Activated CD4-positive, CD25-positive, alpha-beta regulatory T cell treated with anti-CD3 and anti-CD28 coated beads, Interleukin-2, amount 50 U/mL, for 16 hours (primary cell): ENCODE data around the gene P4HA1.
"Not testable (repeated sequence)": the region's sequence is repeated elsewhere in the genome, so short reads cannot be mapped to it uniquely, and the experiment has no call there.

Experiments
- DNase-seq: peaks from one replicate; pipeline ENCODE4 v3.0.0-alpha.2; 2020; ENCODE audit warnings: low read depth, low spot score

P4HA1 gene

DNA sequence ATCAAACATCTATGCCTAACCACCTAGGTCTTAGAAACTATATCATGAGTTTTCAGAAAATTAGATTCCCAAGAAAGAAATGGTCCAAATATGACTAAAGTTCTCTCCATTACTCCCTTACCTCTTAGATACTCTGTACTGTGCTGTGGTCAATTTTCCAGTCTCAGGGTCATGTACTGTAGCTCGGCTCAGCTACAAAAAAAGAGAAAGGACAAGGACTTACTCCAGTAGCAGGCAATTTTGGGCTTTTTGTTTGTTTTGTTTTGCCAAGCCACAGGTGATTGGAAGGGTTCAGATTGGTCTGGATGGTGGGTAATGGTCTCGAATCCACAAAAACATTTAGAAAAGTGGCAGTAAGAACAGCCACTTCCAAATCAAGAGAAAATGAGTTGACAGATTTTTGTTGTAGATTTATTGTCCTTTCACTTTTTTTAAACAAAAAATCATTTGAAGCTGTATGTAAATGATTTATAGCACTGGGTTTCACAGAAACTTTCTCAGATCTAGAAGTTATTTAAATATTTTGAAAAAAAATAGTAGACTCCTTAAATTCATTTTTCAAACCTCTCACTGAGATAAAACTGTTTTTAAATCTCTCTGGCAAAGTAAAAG lies 52.8 kb downstream of the P4HA1 start:
- DNase-seq, result no peak

DNA sequence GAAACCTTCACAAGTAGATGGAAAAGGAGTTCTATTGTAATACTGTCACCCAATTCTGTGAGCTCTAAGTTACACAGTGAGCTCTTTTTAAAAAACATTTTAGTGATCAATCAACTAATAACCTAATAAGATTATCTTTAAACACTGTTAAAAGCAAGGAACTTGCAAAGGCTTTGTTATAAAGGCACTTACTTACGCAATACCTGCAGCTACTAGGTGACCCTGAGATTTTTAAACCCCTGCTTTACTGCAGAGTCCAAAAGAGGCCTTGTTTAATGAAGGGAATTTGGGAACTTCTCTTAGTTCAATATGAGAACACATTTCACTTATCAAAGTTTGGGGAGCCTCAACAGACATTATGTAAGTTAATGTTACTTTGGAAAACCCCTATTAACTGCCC lies 53.3 kb downstream of the P4HA1 start:
- DNase-seq, result no peak

DNA sequence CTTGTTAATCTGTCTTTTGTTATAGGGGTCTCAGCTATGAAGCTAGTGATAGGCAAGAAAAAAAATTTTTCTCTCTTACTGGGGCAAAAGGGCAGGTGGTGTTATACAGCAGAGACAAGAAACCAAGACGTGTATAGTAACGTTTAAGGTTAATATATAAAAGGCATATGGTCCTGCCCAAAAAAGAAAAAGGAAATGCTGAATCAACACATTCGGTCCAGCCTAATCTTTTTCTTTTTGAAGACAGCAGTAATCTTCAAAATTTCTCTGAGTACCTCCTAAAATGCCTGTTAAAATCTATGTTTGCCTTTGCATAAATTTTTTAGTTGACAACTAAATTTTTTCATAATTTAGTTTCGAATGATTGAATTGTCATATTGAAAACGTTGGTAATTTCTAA lies 54.5 kb downstream of the P4HA1 start:
- no peak for DNase-seq

DNA sequence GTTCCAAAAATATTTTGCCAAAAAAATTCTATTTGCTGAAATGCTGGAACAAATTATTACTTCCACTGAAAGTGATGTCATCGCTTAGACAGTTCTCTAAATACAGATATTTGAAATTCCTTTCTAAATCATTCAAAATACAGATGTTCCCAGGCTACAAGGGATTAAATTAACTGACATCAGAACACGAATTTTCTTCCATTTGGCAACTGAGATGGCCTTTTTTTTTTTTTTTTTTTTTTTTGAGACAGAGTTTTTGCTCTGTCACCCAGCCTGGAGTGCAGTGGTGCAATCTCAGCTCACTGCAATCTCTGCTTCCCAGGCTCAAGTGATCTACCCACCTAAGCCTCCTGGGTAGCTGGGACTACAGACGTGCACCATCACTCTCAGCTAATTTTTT lies 57.0 kb downstream of the P4HA1 start:
- no peak for DNase-seq

DNA sequence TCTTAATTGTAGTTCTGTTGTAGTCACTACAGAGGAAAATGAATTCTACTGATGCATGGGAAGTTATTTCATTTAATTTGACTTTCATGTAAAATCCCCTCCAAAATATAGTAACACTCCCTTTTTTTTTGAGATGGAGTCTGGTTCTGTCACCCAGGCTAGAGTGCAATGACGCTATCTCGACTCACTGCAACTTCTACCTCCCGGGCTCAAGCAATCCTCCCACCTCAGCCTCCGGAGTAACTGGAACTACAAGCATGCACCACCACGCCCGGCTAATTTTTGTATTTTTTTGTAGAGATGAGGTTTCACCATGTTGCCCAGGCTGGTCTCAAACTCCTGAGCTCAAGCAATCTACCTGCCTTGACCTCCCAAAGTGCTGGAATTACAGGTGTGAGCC lies 60.4 kb downstream of the P4HA1 start:
- not testable (repeated sequence) for DNase-seq

DNA sequence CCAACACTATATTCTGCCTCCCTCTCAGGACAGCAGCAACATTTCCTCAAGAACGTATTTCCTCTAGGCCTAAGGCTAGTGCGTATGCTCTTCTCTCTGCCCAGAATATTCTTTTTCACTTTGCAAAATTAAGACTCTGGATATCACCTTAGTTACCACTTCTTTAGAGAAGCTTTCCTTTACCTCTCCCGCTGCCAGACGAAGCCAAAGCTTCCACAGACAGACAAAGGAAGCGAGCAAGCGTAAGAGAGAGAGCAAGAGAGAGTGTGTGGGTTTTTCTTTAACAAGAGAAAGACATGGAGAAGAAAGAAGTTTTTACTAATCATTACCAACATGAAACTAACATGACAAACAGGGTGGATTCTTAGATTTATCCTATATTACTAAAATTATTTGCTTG lies 64.1 kb downstream of the P4HA1 start:
- no peak for DNase-seq

DNA sequence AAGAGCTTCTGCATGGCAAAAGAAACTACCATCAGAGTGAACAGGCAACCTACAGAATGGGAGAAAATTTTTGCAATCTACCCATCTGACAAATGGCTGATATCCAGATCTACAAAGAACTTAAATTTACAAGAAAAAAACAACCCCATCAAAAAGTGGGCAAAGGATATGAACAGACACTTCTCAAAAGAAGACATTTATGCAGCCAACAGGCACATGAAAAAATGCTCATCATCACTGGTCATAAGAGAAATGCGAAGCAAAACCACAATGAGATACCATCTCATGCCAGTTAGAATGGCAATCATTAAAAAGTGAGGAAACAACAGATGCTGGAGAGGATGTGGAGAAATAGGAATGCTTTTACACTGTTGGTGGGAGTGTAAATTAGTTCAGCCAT lies 70.0 kb downstream of the P4HA1 start:
- not testable (repeated sequence) for DNase-seq

DNA sequence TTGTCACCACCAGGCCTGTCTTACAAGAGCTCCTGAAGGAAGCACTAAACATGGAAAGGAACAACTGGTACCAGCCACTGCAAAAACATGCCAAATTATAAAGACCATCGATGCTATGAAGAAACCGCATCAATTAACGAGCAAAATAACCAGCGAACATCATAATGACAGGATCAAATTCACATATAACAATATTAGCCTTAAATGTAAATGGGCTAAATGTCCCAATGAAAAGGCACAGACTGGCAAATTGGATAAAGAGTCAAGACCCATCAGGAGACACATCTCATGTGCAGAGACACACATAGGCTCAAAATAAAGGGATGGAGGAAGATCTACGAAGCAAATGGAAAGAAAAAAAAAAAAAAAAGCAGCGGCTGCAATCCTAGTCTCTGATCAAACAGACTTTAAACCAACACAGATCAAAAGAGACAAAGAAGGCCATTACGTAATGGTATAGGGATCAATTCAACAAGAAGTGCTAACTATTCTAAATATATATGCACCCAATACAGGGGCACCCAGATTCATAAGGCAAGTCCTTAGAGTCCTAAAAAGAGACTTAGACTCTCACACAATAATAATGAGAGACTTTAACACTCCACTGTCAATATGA lies 73.1 kb downstream of the P4HA1 start:
- not testable (repeated sequence) for DNase-seq

DNA sequence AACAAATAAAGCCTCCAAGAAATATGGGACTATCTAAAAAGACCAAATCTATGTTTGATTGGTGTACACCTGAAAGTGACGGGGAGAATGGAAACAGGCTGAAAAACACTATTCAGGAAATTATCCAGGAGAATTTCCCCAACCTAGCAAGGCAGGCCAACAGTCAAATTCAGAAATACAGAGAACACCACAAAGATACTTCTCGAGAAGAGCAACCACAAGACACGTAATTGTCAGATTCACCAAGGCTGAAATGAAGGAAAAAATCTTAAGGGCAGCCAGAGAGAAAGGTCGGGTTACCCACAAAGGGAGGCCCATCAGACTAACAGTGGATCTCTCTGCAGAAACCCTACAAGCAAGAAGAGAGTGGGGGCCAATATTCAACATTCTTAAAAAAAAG lies 73.7 kb downstream of the P4HA1 start:
- DNase-seq, result not testable (repeated sequence)

DNA sequence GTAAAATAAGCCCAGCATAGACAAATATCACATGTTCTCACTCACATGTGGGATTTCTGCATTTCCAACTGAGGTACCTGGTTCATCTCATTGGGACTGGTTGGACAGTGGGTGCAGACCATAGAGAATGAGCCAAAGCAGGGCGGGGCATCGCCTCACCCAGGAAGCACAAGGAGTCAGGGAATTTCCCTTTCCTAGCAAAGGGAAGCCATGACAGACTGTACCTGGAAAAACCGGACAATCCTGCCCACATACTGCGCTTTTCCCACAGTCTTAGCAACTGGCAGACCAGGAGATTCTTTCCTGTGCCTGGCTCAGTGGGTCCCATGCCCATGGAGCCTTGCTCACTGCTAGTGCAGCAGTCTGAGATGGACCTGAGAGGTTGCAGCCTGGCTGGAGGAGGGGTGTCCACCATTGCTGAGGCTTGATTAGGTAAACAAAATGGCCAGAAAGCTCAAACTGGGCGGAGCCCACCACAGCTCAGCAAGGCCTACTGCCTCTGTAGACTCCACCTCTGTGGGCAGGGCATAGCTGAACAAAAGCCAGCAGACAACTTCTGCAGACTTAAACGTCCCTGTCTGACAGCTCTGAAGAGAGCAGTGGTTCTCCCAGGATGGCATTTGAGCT lies 75.0 kb downstream of the P4HA1 start:
- DNase-seq, result not testable (repeated sequence)

DNA sequence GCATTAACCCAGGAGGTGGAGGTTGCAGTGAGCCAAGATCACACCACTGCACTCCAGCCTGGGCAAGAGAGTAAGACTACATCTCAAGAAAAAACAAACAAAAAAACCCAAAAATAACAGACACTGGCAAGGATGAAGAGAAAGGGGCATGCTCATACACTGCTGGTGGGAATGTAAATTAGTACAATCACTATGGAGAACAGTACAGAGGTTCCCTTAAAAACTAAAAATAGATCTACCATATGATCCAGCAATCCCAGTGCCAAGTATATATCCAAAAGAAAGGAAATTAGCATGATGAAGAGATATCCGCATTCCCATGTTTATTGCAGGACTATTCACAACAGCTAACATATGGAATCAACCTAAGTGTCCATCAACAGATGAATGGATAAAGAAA lies 75.6 kb downstream of the P4HA1 start:
- DNase-seq, result no peak

DNA sequence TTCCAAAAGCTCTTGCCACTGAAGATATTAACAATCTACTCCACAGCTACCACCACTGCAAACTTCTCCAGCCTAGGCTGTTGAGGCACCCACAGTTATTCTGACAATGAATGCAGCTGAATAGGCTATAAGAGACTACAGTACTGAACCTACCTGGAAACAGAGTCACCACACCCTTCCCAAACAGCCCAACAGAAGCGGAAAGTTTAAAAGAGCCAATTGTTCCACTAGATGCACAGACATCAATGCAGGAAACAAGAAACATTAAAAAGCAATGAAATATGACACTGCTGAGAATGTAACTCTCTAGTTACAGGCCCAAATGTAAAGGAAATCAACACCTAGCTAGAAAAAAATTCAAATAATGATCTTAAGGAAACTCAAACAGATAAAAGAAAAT lies 77.6 kb downstream of the P4HA1 start:
- DNase-seq, result no peak

DNA sequence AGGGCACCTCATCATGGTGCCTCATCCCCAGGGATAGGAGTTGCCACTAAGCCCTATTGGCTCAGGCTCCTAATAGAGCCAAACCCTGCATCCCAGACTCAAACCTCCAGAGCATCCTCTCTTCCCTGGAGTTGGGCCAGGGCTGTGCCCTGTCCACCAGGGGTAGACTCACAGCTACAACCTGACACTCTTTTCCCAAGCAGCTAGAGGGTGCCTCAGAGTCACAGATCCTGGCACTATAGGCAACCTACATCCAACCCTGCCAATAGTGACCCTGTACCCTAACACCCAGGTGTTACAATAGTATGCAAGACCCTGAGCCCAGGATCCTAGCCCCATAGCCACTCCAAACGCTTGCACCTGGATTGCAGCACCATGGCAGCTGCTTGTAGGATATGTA lies 78.0 kb downstream of the P4HA1 start:
- DNase-seq, result no peak

DNA sequence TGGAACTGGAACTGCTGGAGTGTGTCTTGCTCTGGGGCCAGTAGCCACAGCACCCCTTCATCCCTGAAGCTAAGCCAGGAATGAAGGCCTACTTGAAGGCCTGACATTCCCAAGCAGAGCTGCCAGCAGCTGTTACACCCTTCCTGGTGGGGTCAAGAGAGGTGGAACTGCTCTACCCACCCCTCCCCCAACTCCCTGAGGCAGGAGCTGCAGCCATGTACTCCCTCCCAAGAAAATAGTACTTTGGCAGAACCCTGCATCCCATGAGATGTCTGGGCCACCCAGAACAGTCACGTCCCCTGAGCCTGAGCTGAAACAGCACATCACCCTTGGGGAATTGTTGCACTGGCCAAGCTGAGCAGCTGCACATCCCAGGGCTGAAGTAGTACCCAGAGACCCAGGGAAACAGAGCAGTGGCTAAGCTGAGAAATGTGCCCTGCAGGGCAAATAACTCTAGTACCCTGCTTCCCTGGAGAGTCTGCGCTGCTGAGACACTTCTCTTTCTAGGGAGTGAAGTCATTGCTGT lies 78.6 kb downstream of the P4HA1 start:
- DNase-seq, result no peak

DNA sequence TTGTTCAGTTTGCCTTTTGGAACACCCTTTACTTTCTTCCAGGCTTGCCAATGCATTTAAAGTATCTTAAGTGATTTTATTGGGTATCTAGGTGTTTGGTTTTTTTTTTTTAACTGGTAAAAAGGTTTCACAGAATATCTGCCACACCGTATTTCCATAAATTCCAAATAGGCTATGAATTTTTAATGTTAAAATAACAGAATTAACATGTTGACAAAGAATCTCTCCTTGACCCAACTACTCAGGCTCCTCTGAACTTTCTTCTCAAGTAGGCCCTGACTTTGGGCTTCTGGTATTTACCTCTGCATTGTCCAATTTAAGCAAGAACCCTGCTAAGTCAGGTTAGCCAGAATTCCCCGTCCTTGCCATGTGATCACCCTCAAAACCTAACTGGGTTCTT lies 80.9 kb downstream of the P4HA1 start:
- DNase-seq, result no peak

DNA sequence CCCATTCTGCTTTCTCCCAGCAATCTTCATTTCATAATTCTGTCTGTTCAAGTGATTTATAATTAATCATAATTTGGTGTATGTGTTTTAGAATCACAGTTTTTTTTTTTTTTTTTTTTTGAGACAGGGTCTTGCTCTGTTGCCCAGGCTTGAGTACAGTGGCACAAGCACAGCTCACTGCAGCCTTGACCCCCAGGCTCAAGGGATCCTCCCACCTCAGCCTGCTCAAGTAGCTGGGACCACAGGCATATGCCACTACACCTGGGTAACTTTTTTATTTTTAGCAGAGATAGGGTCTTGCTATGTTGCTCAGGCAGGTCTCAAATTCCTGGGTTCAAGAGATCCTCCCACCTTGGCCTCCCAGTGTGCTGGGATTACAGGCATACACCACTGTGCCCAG lies 92.8 kb downstream of the P4HA1 start:
- no peak for DNase-seq

DNA sequence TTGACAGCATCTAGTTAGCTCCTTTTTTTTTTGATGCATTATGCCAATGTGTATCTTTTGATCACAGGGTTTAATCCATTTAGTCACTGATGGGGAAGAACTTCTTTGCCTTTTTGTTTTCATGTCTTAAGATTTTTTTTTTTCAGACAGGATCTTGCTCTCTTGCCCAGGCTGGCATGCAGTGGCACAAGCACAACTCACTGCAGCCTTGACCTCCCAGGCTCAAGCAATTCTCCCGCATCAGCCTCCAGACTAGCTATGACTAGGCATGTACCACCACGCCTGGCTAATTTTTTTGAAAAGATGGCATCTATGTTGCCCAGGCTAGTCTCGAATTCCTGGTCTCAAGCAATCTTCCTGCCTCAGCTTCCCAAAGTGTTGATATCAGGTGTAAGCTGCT lies 95.7 kb downstream of the P4HA1 start:
- no peak for DNase-seq

DNA sequence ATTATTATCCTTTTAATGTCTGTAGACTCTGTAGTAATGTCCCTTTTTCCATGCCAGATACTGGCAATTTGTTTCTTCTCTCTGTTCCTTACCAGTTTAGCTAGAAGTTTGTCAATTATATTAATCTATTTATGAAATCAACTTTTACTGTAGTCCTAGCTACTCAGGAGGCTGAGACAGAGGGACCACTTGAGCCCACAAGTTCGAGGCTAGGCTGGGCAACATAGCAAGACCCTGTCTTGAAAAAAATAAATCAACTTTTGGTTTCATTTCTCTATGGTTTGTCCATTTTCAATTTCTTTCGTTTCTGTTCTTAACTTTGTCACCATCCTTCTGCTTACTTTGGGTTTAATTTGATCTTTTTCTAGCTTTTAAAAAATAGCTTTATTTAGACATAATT lies 99.6 kb downstream of the P4HA1 start:
- DNase-seq, result no peak

DNA sequence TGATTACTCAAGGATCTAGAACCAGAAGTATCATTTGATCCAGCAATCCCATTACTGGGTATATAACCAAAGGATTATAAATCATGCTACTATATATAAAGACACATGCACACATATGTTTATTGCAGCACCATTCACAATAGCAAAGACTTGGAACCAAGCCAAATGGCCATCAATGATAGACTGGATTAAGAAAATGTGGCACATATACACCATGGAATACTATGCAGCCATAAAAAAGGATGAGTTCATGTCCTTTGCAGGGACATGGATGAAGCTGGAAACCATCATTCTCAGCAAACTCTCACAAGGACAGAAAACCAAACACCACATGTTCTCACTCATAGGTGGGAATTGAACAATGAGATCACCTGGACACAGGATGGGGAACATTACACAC lies 101.2 kb downstream of the P4HA1 start:
- DNase-seq, result not testable (repeated sequence)

DNA sequence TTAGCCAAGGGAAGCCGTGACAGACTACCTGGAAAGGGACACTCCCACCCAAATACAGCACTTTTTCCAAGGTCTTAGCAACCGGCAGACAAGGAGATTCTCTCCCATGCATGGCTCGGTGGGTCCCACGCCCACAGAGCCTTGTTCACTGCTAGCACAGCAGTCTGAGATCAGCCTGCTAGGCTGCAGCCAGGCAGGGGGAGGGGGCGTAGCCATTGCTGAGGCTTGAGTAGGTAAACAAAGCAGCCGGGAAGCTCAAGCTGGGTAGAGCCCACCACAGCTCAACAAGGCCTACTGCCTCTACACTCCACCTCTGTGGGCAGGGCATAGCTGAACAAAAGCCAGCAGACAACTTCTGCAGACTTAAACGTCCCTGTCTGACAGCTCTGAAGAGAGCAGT lies 106.9 kb downstream of the P4HA1 start:
- DNase-seq, result not testable (repeated sequence)

DNA sequence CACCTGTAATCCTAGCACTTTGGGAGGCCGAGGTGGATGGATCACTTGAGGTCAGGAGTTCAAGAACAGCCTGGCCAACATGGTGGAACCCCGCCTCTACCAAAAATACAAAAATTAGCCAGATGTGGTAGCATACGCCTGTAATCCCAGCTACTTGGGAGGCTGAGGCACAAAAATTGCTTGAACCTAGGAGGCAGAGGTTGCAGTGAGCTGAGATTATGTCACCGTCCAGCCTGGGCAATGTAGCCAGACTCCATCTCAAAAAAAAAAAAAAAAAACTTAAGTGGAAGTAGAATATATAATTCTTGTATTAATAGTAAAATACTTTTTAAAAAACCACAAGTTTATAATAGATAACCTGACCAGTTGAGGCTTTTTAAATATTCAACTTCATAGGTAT lies 112.0 kb downstream of the P4HA1 start:
- not testable (repeated sequence) for DNase-seq

DNA sequence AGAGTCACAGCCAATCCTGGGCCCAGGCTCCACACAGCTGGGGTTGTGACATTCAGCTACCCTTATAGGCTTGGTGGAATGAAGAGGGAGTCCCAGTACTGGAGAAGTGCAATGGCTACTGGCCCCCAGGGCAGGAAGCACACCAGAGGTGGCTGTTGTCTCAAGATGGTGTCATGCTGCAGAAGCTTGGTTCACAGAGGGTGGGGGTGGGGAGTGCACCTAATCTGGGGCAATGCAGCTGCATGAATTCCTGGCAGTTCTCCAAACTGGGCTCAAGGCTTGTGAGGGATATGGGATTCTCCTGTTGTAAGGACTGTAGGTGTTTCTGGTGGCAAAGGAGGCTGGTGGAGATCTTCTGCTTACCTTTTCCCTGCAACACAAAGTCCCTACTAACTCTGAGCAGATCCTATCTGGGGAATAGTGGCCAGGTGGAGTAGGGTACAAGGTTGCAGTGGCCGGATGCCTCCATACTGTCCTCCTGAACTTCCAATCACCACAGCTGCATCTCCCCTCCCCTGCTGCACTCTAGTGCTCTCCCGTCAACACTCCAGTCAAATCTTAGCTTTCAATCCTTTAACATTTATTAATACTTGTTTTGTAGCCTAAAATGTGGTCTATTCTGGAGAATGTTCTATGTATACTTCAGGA lies 114.7 kb downstream of the P4HA1 start:
- no peak for DNase-seq
